ENCODE measurements around the gene CACNA1D.

GRCh38 chr3:53545996-53546359 is 51.6 kb downstream of the CACNA1D start:
- TF ChIP-seq CTCF (IDR thresholded peaks at IDR 0.05), result no peak
- no peak for TF ChIP-seq POLR2A (IDR thresholded peaks at IDR 0.05)
- no peak for TF ChIP-seq EP300 (IDR thresholded peaks at IDR 0.05)
